HK-2 (cell line): ENCODE data around the gene HTR3D.
"Not testable (repeated sequence)": the region's sequence is repeated elsewhere in the genome, so short reads cannot be mapped to it uniquely, and the experiment has no call there.

ENCODE experiments used
- DNase-seq: peaks from one replicate; pipeline ENCODE4 v3.0.0-alpha.2; 2018; ENCODE audit not compliant: unreplicated experiment

Gene HTR3D

GRCh38 chr3:184068344-184068743 is 36.8 kb downstream of the HTR3D start:
- no peak for DNase-seq

DNA sequence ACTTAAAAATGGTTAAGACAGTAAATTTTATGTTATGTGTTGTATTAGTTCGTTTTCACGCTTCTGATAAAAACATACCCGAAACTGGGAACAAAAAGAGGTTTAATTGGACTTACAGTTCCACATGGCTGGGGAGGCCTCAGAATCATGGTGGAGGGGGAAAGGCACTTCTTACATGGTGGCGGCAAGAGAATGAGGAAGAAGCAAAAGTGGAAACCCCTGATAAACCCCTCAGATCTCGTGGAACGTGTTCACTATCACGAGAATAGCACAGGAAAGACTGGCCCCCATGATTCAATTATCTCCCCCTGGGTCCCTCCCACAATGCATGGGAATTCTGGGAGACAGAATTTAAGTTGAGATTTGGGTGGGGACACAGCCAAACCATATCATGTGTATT is 39.6 kb downstream of the HTR3D start:
- not testable (repeated sequence) for DNase-seq

GRCh38 chr3:184073621-184074020 is 42.1 kb downstream of the HTR3D start:
- no peak for DNase-seq

GRCh38 chr3:184075901-184076300 is 44.4 kb downstream of the HTR3D start:
- no peak for DNase-seq

DNA sequence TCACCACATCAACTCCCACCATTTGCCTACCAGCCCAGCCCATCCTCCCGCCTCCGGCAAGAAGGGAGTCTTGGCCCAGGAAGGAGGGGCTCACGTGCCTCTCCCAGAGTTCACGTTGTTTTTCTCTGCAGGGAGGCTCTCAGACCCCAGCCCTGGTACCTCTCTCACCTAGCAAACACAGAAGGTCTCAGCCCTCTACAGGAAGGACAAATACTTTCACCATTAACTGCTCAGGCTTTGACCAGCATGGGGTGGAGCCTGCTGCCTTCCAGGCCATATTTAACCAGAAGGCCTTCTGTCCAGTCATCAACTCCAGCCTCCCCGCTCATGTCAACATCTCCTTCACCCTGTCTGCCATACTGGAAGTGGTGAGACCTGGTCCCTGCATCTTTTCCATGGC is 46.3 kb downstream of the HTR3D start:
- DNase-seq, result no peak

DNA sequence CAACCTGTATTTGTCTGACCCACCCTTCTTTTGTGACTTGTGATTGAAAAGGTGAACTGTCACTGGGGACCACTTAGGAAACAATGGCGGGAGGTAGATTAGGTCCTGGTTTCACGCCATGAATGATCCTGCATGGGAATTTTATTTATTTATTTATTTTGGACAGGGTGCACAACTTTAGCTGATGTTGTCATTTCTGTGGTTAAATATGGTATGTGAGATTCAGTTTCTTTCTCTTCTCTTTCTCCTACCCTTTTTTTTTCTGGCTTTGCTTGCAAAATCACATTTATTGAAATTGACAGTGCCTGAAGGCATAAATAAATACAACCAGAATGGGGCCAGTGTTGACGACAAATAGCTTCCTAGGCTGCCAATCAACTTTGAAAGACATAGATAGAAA is 47.3 kb downstream of the HTR3D start:
- DNase-seq, result no peak

DNA sequence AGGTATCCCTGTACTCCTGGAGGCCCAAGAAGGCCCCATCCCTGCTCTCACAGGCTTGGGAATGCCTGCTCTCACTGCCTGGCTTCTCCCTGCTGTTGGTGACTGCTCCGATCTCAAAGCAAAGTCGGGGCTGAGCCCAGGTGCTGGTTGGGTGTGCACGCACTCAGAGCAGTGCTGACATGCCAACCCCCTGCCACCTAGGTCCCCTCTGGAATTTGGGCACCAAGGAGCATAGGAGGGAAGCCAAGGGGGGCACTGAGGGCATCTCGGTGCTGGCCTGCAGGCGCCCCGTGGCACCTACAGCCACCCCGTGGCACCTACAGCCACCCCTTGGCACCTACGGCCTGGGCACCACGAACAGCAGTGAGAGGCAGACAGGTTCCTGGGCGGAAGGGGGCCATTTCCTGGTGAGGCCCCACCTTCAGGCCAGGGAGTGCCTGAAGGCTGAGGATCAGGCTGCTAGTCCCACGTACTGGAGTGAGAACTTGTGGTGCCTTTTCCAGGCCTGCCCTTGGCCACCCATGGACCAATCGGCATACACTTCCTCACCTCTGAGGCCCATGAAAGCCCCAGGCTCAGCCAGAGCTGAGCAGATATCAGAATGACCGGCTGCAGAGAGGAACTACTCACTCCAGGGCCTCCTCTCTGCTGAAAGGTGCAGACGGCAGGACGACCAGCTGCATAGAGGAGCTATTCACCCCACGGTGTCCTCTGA is 49.7 kb downstream of the HTR3D start:
- no peak for DNase-seq

- no peak for DNase-seq
Observed at GRCh38 chr3:184082034-184082433, 50.5 kb downstream of the HTR3D start.

- DNase-seq, result no peak
Observed at GRCh38 chr3:184082465-184082864, 50.9 kb downstream of the HTR3D start.

DNA sequence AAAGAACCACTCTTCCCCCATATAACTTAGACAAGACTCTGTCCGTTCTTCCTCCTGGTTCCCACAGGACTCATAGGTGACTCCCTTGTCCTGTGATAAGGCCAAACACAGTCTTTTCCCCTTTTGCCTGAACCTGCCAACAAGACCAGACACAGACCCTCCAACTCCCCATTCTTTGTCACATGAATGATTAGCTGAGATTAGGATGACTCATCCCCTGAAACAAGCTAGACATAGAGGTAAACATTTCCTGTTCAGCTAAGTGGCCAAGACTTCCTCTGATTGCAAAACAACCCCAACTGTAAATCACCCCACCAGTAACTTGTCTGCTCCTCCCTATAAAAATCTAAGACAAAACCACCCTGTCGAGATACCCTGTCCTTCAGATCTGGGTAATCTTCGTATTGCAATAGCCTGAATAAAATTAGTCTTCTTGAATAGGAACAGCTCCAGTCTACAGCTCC is 53.9 kb downstream of the HTR3D start:
- DNase-seq, result no peak
